ENCODE data around the gene FKBP11. TPM values are rescaled to one million over a fixed set of nuclear protein-coding genes. Genes with fewer than 3 reads are reported as not detected.

Gene FKBP11
- total and polyA plus RNA-seq, 2 experiments from 2014 or later, result 29.5 to 94.9 TPM

- Mint-ChIP-seq H3K27ac (peak overlapping the region; percentile 94), H3K4me3 (peak overlapping the region; percentile 45; the same call in 2 of the 3 replicates), H3K27me3 (ENCODE audit: insufficient read depth, low read depth, poor library complexity) (peaks cover 18% of the 10 kb centered on the region), H3K9me3 (no peaks in the 10 kb centered on the region), H3K36me3 (ENCODE audit: low read depth) (no peaks in the 10 kb centered on the region), H3K4me1 (peaks cover 32% of the 10 kb centered on the region)
- ATAC-seq (peak; percentile 84), DNase-seq (ENCODE audit: low spot score) (peak; percentile 88)
- Histone ChIP-seq H3K4me2 (peak overlapping the region; percentile 67), H4K20me1 (replicated peaks; ENCODE audit: insufficient read depth) (no peaks in the 10 kb centered on the region), H3K36me3 (ENCODE audit: insufficient read depth) (no peaks in the 10 kb centered on the region), H3K4me3 (peak overlapping the region; percentile 28; the same call in 1 of the 2 replicates), H3K27me3 (ENCODE audit: insufficient read depth) (no peaks in the 10 kb centered on the region), H3K79me2 (replicated peaks; ENCODE audit: insufficient read depth) (no peaks in the 10 kb centered on the region), H3K27ac (ENCODE audit: low read depth) (peak overlapping the region; percentile 72; the same call in 1 of the 2 replicates), H3K9me2 (ENCODE audit: insufficient read depth) (no peaks in the 10 kb centered on the region), H2AFZ (peak overlapping the region; percentile 95), H3F3A (replicated peaks; ENCODE audit: low read depth) (peaks cover 10% of the 10 kb centered on the region; the same call in 1 of the 2 replicates), H3K4me1 (ENCODE audit: insufficient read depth) (peaks cover 29% of the 10 kb centered on the region)
- no peak for TF ChIP-seq REST (IDR thresholded peaks at IDR 0.05; ENCODE audit: unreplicated experiment)
- TF ChIP-seq POLR2AphosphoS5 (IDR thresholded peaks at IDR 0.05; ENCODE audit: low read depth), result no peak
- no peak for TF ChIP-seq CTCF (conservative IDR thresholded peaks at IDR 0.05; ENCODE audit: low read depth in 2 of 2)
- no peak for TF ChIP-seq EZH2 (IDR thresholded peaks at IDR 0.05; ENCODE audit: low read depth, unreplicated experiment)
- no peak for TF ChIP-seq JUNB (IDR thresholded peaks at IDR 0.05; ENCODE audit: unreplicated experiment)
- no peak for TF ChIP-seq NANOG (IDR thresholded peaks at IDR 0.05; ENCODE audit: borderline replicate concordance)
- TF ChIP-seq ZNF462 (CRISPR knock-in tag; IDR thresholded peaks at IDR 0.05), result no peak
- TF ChIP-seq EZH2phosphoT487 (IDR thresholded peaks at IDR 0.05; ENCODE audit: unreplicated experiment), result no peak
- TF ChIP-seq ETS1 (IDR thresholded peaks at IDR 0.05), result no peak
- no peak for TF ChIP-seq CREB1 (CRISPR knock-in tag; IDR thresholded peaks at IDR 0.05; ENCODE audit: low read depth)
- no peak for TF ChIP-seq STAT1 (IDR thresholded peaks at IDR 0.05; ENCODE audit: unreplicated experiment)
- no peak for TF ChIP-seq ZNF114 (CRISPR knock-in tag; IDR thresholded peaks at IDR 0.05)
- TF ChIP-seq ZNF331 (CRISPR knock-in tag; IDR thresholded peaks at IDR 0.05; ENCODE audit: low read depth), result no peak
These were observed 41.8 kb downstream of the FKBP11 start for GRCh38 chr12:48883305-48884161.

All from GM23338 (cell line).